Fibroblast of villous mesenchyme (primary cell): ENCODE data around the gene MAPK11. TPM values are rescaled to one million over a fixed set of nuclear protein-coding genes. Genes with fewer than 3 reads are reported as not detected.
A peak's percentile ranks its signal among the peaks of the same experiment; 100 is the strongest.

Source experiments
- DNase-seq: peaks from one replicate; pipeline ENCODE4 v3.0.0-alpha.2; 2010; ENCODE audit warnings: low read depth
- H3K4me3 ChIP-seq: 2 replicates; pipeline ENCODE4 v1.5.1; 2011; ENCODE audit warnings: low read depth, mild to moderate bottlenecking, low read length
- total RNA-seq: library from RNA; depleted of rRNA; stranded (reverse); fragments of >200 nt; gene quantifications from 2 replicates; pipeline ENCODE4 v1.2.3, GENCODE V29; 2012
- TF ChIP-seq, protein P1 (sequence below): IDR thresholded peaks from 2 replicates; pipeline ENCODE4 v1.5.1; 2012; ENCODE audit warnings: low read depth, mild to moderate bottlenecking, low read length; ENCODE audit not compliant: insufficient read depth

MAPK11 gene
- total RNA-seq, 1 donor = 6.5 TPM

DNA sequence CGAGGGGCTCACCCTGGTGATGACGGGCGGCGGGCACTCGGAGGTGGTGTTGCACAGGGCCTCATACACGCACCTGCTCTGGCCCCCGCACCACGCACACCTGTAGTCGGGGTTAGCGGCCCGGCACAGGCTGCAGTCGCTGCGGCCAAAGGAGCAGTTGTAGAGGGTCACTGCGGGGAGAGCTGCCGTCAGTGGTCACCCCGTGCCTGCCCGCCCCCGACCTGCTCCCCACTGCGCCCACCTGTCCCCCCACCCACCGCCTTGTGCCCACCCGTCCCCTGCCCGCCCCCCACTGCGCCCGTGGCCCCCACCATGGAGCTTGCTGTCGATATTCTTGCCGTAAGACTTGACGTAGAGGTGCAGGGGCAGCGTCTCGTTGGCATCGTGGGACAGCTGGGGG is 13.6 kb upstream of the MAPK11 start:
- no peak for DNase-seq
- no peak overlapping the region for H3K4me3 ChIP-seq
- TF ChIP-seq, protein P1, sequence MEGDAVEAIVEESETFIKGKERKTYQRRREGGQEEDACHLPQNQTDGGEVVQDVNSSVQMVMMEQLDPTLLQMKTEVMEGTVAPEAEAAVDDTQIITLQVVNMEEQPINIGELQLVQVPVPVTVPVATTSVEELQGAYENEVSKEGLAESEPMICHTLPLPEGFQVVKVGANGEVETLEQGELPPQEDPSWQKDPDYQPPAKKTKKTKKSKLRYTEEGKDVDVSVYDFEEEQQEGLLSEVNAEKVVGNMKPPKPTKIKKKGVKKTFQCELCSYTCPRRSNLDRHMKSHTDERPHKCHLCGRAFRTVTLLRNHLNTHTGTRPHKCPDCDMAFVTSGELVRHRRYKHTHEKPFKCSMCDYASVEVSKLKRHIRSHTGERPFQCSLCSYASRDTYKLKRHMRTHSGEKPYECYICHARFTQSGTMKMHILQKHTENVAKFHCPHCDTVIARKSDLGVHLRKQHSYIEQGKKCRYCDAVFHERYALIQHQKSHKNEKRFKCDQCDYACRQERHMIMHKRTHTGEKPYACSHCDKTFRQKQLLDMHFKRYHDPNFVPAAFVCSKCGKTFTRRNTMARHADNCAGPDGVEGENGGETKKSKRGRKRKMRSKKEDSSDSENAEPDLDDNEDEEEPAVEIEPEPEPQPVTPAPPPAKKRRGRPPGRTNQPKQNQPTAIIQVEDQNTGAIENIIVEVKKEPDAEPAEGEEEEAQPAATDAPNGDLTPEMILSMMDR = no peak

DNA sequence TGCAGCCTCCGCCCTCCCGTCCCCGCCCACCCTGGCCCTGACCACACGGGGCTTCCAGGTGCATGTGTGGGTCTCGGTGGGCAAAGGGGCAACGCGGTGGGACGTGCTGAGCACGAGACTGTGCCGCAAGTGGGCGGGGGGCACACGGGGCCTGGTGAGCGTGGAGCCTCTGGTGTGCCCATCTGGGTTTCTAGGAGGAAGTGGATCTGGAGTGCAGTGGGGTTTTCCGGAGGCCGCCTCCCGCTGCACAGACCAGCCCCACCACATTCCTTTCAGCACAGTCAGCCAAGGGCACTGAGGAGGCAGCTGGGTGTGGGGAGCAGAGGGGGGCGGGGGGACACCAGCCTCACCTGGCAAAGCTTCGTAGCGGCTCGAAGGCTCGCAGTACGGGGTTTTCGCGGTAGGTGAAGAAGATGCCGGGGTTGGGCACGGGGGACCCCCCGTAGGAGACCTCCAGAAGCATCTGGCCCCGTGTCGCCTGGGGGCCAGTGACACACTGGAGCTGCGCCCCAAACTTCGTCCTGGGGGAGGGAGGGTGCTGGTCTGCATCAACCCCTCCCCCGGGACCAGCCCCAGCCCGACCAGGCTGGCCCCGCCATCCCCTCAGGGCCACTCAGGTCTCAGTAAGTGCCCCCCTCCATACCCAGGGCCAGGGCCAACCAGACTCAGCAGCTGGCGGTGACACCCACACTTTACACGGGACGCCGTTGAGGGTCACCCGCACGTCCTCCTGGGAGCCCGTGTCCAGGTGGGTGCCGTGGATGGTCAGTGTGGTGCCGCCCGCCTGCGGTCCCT is 12.4 kb upstream of the MAPK11 start:
- peak; percentile 57 for DNase-seq
- TF ChIP-seq, protein P1 = no peak
- no peak overlapping the region for H3K4me3 ChIP-seq

DNA sequence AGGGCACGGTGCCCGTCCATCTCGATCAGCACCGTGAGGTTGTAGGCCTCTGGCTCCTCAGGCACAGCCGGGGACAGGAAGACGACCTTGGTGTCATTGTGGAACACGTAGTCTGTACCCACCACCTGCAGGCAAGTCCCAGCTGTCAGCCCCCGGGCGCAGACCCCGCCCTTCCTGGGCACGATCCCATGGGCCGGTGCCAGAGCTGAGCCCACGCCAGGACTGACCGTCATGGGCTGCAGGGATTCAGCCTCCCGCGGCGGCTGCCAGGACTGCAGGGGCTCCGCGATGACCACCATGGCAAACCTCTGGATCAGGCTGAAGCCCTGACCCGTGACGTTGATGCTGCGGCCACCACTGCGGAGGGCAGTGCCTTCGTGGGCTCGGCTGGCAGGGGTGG is 11.8 kb upstream of the MAPK11 start:
- DNase-seq = no peak

DNA sequence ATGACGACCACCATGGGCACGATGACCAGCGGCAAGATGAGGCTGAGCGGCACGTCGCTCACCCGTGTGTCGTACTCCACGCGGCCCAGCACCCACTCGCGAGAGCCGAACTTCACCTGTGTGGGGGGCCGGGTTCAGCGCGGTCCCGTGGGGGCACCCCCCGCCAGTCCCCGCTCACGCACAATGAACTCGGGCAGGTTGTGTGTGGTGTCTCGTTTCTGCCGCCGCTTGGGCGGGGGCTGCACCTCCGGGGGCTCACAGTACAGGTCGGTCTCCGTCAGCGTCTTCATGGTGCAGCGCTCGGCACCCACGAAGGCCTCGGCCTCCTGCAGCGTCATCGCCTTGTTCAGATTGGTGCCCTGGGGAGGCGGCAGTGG is 11.2 kb upstream of the MAPK11 start:
- TF ChIP-seq, protein P1 = no peak
- no peak overlapping the region for H3K4me3 ChIP-seq
- no peak for DNase-seq

More for the DNA sequence above, 11.8 kb upstream of the MAPK11 start:
- TF ChIP-seq, protein P1 = no peak
- no peak overlapping the region for H3K4me3 ChIP-seq

DNA sequence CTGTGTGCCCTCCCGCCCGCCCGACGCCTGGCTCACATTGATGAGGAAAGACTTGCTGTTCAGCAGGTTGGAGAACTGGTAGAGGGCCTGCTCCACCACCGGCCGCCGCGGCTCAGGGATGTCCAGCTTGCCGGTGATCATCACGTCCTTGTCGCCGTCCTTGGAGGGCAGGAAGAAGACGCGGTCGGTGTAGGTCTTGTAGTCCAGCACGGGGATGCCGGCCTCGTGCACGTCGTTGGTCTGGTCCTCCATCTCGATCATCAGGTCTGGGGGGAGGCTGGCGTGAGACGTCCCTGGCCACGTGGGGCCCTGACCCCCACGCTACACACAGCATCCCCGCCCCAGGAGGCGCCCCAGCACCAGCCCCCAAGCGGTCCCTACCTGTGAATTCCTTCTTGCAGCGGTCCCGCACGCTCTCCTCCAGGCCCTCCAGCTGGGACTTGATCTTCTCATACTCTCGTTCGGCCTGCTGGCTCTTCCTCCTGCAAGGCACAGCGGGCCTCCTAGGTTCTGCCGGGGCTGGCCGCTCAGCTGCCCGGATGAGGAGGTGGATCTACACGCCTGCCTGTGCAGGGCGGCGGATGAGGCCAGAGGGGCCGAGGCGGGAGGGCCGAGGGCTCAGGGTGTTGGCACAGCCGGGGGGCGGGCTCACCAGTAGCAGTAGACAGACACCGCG is 10.7 kb upstream of the MAPK11 start:
- H3K4me3 ChIP-seq = no peak overlapping the region
- DNase-seq = no peak
- TF ChIP-seq, protein P1 = no peak

DNA sequence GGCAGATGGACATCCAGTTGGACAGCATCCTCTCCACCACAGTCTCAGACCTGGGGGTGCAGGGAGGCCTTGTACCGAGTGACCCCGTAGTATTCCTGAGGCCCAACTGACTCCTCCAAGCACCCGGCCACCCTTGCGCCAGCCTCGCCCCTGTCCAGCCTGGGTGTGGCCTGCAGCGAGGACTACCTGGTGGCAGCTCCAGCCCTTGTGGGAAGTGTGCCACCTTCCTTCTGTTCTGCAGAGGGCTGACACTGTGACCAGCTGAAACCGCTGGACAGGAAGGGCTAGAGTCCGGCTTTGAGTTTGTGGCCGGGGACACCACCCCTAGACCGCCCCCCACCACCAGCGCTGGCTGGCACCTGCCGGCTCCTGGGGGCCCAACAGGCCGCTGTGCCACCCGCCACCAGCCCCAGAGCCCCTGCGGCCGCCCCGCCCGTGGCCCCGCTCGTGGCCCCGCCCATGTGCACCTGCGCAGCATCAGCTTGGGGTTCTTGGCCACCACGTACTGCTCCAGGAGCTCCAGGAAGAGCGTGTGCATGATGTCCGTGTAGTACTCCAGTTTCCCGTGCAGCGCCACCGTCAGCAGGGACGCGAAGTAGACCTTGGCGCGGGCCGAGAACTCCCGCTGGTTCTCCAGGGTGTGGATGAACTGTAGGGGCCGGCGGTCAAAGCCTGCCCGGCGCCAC is 10.0 kb upstream of the MAPK11 start:
- TF ChIP-seq, protein P1 = no peak

More for the DNA sequence above, 10.0 kb upstream of the MAPK11 start:
- H3K4me3 ChIP-seq = no peak overlapping the region
- no peak for DNase-seq
